Stimulated activated CD8-positive, alpha-beta memory T cell treated with anti-CD3 and anti-CD28 coated beads, Interleukin-2, amount 100 ng/mL, for 1 hour (primary cell): ENCODE results near the gene P2RY8.
A peak's percentile ranks its signal among the peaks of the same experiment; 100 is the strongest.
"Not testable (repeated sequence)": the region's sequence is repeated elsewhere in the genome, so short reads cannot be mapped to it uniquely, and the experiment has no call there.

Source experiments
- DNase-seq, 2 donors: peaks; one replicate each; pipeline ENCODE4 v3.0.0-alpha.2; 2020; ENCODE audit warnings: low read depth in 2 of 2

P2RY8 gene

DNA sequence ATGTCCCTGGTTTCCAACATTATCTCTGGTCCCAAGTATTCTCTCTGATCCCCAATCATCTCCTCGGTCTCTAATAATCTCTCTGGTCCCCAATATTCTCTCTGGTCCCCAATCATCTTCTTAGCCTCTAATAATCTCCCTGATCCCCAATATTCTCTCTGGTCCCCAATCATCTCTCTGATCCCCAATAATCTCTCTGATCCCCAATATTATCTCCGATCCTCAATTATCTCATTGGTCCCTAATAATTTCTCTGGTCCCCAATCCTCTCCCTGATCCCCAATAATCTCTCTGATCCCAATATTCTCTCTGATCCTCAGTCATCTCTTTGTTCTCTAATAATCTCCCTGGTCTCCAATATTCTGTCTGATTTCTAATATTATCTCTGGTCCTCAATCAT is 16.6 kb downstream of the P2RY8 start:
- no peak for DNase-seq

DNA sequence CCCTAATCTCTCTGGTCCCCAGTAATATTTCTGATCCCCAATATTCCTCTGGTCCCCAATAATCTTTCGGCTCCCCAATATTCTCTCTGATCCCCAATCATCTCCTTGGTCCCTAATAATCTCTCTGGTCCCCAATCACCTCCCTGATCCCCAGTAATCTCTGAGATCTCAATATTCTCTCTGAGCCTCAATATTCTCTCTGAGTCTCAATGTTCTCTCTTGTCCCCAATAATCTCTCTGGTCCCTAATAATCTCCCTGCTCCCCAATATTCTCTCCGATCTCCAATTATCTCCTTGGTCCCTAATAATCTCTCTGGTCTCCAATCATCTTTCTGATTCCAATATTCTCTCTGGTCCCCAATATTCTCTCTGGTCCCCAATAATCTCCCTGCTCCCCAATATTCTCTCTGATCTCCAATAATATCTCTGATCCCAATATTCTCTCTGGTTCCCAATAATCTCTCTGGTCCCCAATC is 17.9 kb downstream of the P2RY8 start:
- DNase-seq, result no peak

DNA sequence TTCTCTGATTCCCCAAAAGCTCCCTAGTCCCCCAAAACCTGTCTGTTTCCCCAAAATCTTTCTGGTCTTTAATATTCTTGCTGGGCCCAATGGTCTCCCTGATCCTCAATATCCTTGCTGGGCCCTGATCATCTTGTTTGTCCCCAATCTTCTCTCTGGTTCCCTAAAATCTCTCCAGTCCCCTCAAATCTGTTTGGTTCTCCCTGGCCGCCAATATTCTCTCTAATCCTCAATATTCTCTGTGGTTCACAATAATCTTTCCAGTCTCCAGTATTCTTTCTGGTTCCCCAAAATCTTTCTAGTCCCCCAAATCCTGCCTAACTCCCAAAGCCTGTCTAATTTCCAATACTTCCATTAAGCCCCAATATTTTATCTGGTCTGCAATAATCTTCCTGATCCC is 18.5 kb downstream of the P2RY8 start:
- DNase-seq, result no peak

GRCh38 chrX:1516596-1517104 is 20.3 kb downstream of the P2RY8 start:
- DNase-seq, result no peak

- DNase-seq, result no peak
Observed at GRCh38 chrX:1511829-1512228, 25.2 kb downstream of the P2RY8 start.

DNA sequence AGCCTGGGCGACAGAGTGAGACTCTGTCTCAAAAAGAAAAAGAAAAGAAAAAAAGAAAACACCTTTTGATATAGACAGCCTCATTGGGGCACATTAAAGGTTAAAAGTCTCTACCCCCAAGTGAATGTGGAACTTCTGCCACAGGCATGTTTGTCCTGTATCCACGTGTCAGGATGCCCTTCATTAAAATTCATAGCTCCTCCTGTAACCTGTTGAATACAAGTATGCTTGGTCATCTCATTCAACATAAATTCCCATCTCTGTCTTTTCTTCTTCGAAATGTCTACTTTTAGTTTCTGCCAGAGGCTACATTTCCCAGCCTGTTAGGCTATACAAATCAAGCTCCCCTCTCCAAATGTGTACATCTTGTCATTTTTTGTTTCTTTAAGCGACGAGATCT is 25.8 kb downstream of the P2RY8 start:
- no peak for DNase-seq

- peak; percentile 23 to 24 for DNase-seq
Observed at GRCh38 chrX:1507511-1508463, 29.2 kb downstream of the P2RY8 start.

DNA sequence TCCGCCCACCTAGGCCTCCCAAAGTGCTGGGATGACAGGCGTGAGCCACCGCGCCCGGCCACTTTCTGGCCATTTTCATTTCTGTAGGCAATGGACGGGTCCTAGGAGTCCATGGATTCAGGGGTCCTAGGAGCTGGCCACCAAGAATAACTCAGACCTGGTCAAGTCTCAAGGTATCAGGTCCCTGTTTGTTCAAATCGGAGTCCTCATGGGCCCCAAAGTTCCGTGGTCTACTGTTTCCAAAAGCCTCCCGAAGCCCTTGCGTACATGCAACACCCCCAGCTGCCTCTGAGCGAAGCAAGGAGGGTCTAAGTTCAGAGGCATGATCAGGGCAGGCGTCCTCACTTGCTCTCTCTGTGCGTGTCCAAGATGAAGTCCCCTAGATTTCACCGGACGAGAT is 30.1 kb downstream of the P2RY8 start:
- no peak for DNase-seq

DNA sequence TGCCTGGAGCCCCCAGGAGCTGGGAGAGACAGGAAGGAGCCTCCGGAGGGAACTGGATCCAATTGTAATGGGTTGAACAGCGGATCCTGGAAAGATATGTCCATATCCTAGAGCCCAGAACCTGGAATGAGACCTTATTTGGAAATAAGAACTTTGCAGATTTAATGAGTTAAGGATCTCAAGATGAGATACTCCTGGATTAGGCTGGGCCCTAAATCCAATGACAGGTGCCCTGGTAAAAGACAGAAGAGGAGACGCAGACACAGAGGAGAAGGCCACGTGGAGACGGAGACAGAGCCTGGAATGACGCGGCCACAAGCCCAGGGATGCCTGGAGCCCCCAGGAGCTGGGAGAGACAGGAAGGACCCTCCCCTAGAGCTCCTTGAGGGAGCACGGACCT is 34.1 kb downstream of the P2RY8 start:
- DNase-seq, result no peak

DNA sequence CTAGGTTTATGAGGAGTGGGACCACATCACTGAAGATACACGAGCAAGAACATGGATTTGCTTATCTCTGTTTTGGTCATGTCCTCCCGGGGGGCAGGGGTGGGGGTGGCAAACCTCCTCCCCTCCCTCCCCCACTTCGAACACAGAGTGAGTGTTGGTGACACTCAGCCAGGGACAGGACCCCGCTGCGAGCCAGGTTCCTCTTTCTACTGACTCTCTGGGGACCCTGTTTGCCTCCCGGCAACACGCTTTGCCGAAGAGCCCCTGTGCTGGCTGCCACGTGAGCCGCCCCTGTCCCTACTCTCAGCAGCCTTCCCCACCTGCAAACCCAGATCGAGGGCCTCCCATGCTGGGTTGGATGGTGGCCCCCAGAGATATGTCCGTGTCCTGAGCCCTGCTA is 34.7 kb downstream of the P2RY8 start:
- no peak for DNase-seq

- DNase-seq, result no peak
Observed at GRCh38 chrX:1500701-1501624, 36.0 kb downstream of the P2RY8 start.

DNA sequence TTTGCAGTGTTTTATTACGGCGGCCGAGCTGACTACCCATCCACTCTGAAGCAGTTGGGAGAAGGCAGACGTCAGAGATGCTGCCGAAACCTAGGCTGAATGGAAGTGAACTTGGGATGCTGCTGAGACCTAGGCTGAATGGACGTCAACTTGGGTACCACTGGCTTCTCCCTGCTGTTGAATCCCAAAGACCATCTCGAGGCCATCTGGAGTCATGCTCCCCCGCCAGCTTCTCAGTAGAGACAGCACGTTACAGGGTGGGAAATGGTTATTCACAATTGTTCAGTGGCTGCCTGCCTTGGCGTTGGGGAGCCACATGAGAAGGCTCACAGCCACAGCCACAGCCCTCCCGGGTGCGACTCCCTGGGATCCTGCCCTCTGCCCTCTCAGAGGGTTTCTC is 40.9 kb downstream of the P2RY8 start:
- no peak for DNase-seq

- no peak for DNase-seq
Observed at GRCh38 chrX:1493877-1494510, 43.0 kb downstream of the P2RY8 start.

DNA sequence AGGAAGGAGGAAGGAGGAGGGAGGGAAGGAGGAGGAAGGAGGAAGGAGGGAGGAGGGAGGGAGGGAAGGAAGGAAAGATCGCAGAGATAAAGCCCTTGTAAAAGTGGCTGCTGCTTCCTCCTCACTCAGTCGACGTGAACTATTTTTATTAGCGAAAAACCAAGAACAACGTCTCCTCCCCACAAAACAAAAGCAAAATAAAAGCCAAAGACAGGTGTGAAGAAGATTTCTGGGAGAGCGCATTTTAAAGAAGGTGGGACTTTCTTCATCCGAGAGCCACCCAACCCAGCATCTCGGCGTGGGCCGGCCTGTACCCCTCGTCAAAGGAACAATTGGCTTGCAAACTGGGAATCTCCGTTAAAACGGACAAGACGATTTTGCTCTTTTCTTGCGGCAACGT is 43.6 kb downstream of the P2RY8 start:
- DNase-seq, result no peak

GRCh38 chrX:1492421-1493012 is 44.5 kb downstream of the P2RY8 start:
- no peak for DNase-seq

GRCh38 chrX:1491851-1492349 is 45.1 kb downstream of the P2RY8 start:
- no peak for DNase-seq

DNA sequence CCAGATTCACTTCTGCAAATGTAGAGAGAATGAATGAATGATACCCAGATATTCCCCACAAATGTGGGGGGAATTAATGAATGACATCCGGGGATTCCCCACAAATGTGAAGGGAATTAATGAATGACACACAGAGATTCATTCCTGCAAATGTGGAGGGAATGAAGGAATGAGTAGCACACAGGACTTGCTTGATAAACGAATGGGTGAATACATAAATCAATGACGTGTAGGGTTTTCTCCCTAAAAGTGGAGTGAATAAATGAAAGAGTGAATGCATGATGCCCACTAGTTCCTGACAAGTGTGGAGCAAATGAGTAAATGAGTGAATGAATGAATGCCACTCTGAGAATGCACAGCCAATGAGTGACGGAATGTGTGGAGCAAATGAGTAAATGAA is 45.7 kb downstream of the P2RY8 start:
- not testable (repeated sequence) for DNase-seq

DNA sequence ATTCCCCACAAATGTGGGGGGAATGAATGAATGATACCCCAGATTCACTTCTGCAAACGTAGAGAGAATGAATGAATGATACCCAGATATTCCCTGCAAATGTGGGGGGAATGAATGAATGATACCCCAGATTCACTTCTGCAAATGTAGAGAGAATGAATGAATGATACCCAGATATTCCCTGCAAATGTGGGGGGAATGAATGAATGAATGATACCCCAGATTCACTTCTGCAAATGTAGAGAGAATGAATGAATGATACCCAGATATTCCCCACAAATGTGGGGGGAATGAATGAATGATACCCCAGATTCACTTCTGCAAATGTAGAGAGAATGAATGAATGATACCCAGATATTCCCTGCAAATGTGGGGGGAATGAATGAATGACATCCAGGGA is 46.3 kb downstream of the P2RY8 start:
- DNase-seq, result not testable (repeated sequence)

DNA sequence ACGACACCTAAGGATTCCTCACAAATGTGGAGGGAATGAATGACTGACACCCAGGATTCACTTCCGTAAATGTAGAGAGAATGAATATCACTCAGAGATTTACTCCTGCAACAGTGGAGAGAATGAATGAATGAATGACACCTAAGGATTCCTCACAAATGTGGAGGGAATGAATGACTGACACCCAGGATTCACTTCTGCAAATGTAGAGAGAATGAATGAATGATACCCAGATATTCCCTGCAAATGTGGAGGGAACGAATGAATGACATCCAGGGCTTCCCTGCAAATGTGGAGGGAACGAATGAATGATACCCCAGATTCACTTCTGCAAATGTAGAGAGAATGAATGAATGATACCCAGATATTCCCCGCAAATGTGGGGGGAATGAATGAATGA is 47.6 kb downstream of the P2RY8 start:
- not testable (repeated sequence) for DNase-seq

GRCh38 chrX:1488745-1489144 is 48.2 kb downstream of the P2RY8 start:
- DNase-seq, result no peak

DNA sequence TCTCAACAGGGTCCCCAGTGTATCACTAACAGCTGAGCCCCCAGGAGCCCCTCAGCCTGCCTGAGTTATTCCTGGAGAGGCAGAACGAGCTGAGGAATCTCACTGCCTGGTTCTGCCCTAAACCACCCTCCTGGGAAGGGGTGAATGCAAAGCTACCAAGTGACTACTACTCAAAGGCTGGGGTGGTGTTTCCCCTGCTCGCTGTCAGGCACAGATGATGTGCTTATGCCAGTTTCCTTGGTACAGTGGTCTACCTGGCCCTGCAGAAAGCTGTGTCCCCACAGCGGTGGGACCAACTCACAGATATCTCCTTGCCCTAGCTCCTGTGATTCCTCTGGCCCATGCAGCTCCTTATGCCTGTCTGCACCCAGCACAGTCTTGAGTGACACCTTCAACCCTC is 48.8 kb downstream of the P2RY8 start:
- no peak for DNase-seq
